Measurements from ENCODE around the gene HOXB5. TPM values are rescaled to one million over a fixed set of nuclear protein-coding genes. Genes with fewer than 3 reads are reported as not detected.

Gene HOXB5
- total RNA-seq, 1 experiment from 2014 or later = 5.9 TPM

GRCh38 chr17:48543854-48544348 lies 49.7 kb downstream of the HOXB5 start:
- Histone ChIP-seq H3K27ac (ENCODE audit: low read depth, low read length, poor library complexity, severe bottlenecking) (peak overlapping the region; percentile 95), H3K36me3 (ENCODE audit: insufficient read depth, low read length, poor library complexity, severe bottlenecking) (peaks cover 5% of the 10 kb centered on the region), H3K4me1 (ENCODE audit: insufficient read depth, low read length, poor library complexity, severe bottlenecking) (peaks cover 44% of the 10 kb centered on the region), H3K27me3 (replicated peaks; ENCODE audit: insufficient read depth, low read depth, low read length, poor library complexity) (no peaks in the 10 kb centered on the region), H3K9me3 (ENCODE audit: low read depth, low read length, poor library complexity, severe bottlenecking) (no peaks in the 10 kb centered on the region), H3K4me3 (ENCODE audit: low read depth, low read length, poor library complexity, severe bottlenecking) (peak overlapping the region; percentile 85)
- DNase-seq (ENCODE audit: low spot score) = no peak
- BruUV-seq (replicated peaks) = no TSS peak
- POLR2A ChIA-PET (ENCODE audit: low non-redundant PET) = interaction anchor here (0.6 kb wide), 1 partner anchor 43 kb away, joined by 3 read pairs; no protein-coding TSS in a partner anchor
- intact Hi-C loops (cut with micrococcal nuclease; ENCODE audit: unreplicated experiment) = loop anchor here (2.0 kb wide), 1 partner anchor 33 kb away; no protein-coding TSS in a partner anchor
- TF ChIP-seq CTCF (conservative IDR thresholded peaks at IDR 0.05; ENCODE audit: low read depth, low read length) (no peak), EZH2 (IDR thresholded peaks at IDR 0.05; ENCODE audit: borderline replicate concordance, low read depth, low read length, poor library complexity, severe bottlenecking) (no peak)
- CTCF ChIA-PET = no interaction called here

- H3K4me1 ChIP-seq (ENCODE audit: insufficient read depth, low read length, poor library complexity, severe bottlenecking) = peaks cover 38% of the 10 kb centered on the region
- POLR2A ChIA-PET (ENCODE audit: low non-redundant PET) = interaction anchor here (0.6 kb wide), 1 partner anchor 44 kb away, joined by 3 read pairs; no protein-coding TSS in a partner anchor
- H3K9me3 ChIP-seq (ENCODE audit: low read depth, low read length, poor library complexity, severe bottlenecking) = no peaks in the 10 kb centered on the region
- peaks cover 5% of the 10 kb centered on the region for H3K36me3 ChIP-seq (ENCODE audit: insufficient read depth, low read length, poor library complexity, severe bottlenecking)
- peak; percentile 67 for DNase-seq (ENCODE audit: low spot score)
- TF ChIP-seq EZH2 (IDR thresholded peaks at IDR 0.05; ENCODE audit: borderline replicate concordance, low read depth, low read length, poor library complexity, severe bottlenecking) = no peak
- no peak; the same call in 1 of the 2 replicates for TF ChIP-seq CTCF (conservative IDR thresholded peaks at IDR 0.05; ENCODE audit: low read depth, low read length)
- peak overlapping the region; percentile 85 for H3K4me3 ChIP-seq (ENCODE audit: low read depth, low read length, poor library complexity, severe bottlenecking)
- H3K27me3 ChIP-seq (replicated peaks; ENCODE audit: insufficient read depth, low read depth, low read length, poor library complexity) = no peaks in the 10 kb centered on the region
- BruUV-seq (replicated peaks) = no TSS peak
- CTCF ChIA-PET = no interaction called here
- H3K27ac ChIP-seq (ENCODE audit: low read depth, low read length, poor library complexity, severe bottlenecking) = peak overlapping the region; percentile 95
- intact Hi-C loops (cut with micrococcal nuclease; ENCODE audit: unreplicated experiment) = loop anchor here (2.0 kb wide), 1 partner anchor 34 kb away; no protein-coding TSS in a partner anchor
Measured at GRCh38 chr17:48543107-48543853, 50.3 kb downstream of the HOXB5 start.

GRCh38 chr17:48542698-48543106 lies 50.9 kb downstream of the HOXB5 start:
- Histone ChIP-seq H3K27ac (ENCODE audit: low read depth, low read length, poor library complexity, severe bottlenecking) (peak overlapping the region; percentile 95), H3K4me3 (ENCODE audit: low read depth, low read length, poor library complexity, severe bottlenecking) (peak overlapping the region; percentile 85), H3K4me1 (ENCODE audit: insufficient read depth, low read length, poor library complexity, severe bottlenecking) (peaks cover 32% of the 10 kb centered on the region), H3K36me3 (ENCODE audit: insufficient read depth, low read length, poor library complexity, severe bottlenecking) (peaks cover 5% of the 10 kb centered on the region), H3K27me3 (replicated peaks; ENCODE audit: insufficient read depth, low read depth, low read length, poor library complexity) (no peaks in the 10 kb centered on the region), H3K9me3 (ENCODE audit: low read depth, low read length, poor library complexity, severe bottlenecking) (no peaks in the 10 kb centered on the region)
- intact Hi-C loops (cut with micrococcal nuclease; ENCODE audit: unreplicated experiment) = loop anchor here (2.0 kb wide), 1 partner anchor 34 kb away; no protein-coding TSS in a partner anchor
- DNase-seq (ENCODE audit: low spot score) = no peak
- POLR2A ChIA-PET (ENCODE audit: low non-redundant PET) = no interaction called here
- TSS peak; percentile 61 for BruUV-seq (replicated peaks)
- no peak for TF ChIP-seq CTCF (conservative IDR thresholded peaks at IDR 0.05; ENCODE audit: low read depth, low read length)
- no peak for TF ChIP-seq EZH2 (IDR thresholded peaks at IDR 0.05; ENCODE audit: borderline replicate concordance, low read depth, low read length, poor library complexity, severe bottlenecking)
- CTCF ChIA-PET = no interaction called here
